Panc1 (cell line): ENCODE measurements around the gene SLC44A1. TPM values are rescaled to one million over a fixed set of nuclear protein-coding genes. Genes with fewer than 3 reads are reported as not detected.

ENCODE experiments used
- ATAC-seq: fragments of 200-7000 bp; cut with Tn5 transposase; 2 replicates; pipeline ENCODE4 v1.9.1; 2020; ENCODE audit warnings: mild to moderate bottlenecking, moderate library complexity
- BruUV-seq: library from RNA; stranded (reverse); fragments of 400-500 nt; replicated peaks from 2 replicates; lab custom pipeline; 2021; lab: Mats Ljungman, UMichigan
- CTCF ChIA-PET: fragments of 300-600 bp; sonication (Branson Sonifier 250); formaldehyde crosslinking; loops from one replicate; lab custom pipeline; 2022; ENCODE audit warnings: antibody characterized with exemption; lab: Charles Lee
- POLR2A ChIA-PET: fragments of 300-600 bp; sonication (Branson Sonifier 250); formaldehyde crosslinking; loops from one replicate; lab custom pipeline; 2022; ENCODE audit warnings: antibody characterized with exemption; lab: Charles Lee
- DNase-seq: peaks from one replicate; pipeline ENCODE4 v3.0.0-alpha.2; 2010; ENCODE audit warnings: low read depth, low spot score
- H3K27ac ChIP-seq: 2 replicates; pipeline ENCODE4 v1.5.1; 2011; ENCODE audit warnings: mild to moderate bottlenecking, low read length, inconsistent platforms
- H3K27me3 ChIP-seq: fragments of 200-500 bp; sonication (Bioruptor generic); 2 replicates; pipeline ENCODE4 v1.6.0; 2014; ENCODE audit warnings: low read length, inconsistent platforms; ENCODE audit not compliant: control insufficient read depth, insufficient read depth
- H3K36me3 ChIP-seq: fragments of 200-500 bp; sonication (Bioruptor generic); 2 replicates; pipeline ENCODE4 v1.5.1; 2014; ENCODE audit warnings: inconsistent platforms, mild to moderate bottlenecking, low read length, moderate library complexity; ENCODE audit not compliant: control insufficient read depth, insufficient read depth
- H3K4me1 ChIP-seq: 2 replicates; pipeline ENCODE4 v1.5.1; 2011; ENCODE audit warnings: inconsistent platforms, mild to moderate bottlenecking, low read length, moderate library complexity; ENCODE audit not compliant: control insufficient read depth, insufficient read depth
- H3K4me3 ChIP-seq, 2 experiments: 2 replicates each; pipeline ENCODE4 v1.5.1; 2011 to 2012; ENCODE audit warnings: low read depth in 2 of 2, low read length in 2 of 2, mild to moderate bottlenecking in 2 of 2, inconsistent platforms in 1 of 2, moderate library complexity in 1 of 2
- H3K9me3 ChIP-seq: fragments of 200-500 bp; sonication (Bioruptor generic); 2 replicates; pipeline ENCODE4 v1.5.1; 2014; ENCODE audit warnings: low read depth, mild to moderate bottlenecking, inconsistent platforms, low read length, moderate library complexity; ENCODE audit not compliant: control insufficient read depth, insufficient read depth
- POLR2AphosphoS5 ChIP-seq: IDR thresholded peaks from 2 replicates; pipeline ENCODE4 v1.6.1; 2012; ENCODE audit warnings: mild to moderate bottlenecking, low read depth, low read length, moderate library complexity
- SIN3A ChIP-seq: IDR thresholded peaks from 2 replicates; pipeline ENCODE4 v1.6.1; 2012; ENCODE audit warnings: low read depth, mild to moderate bottlenecking, low read length, moderate library complexity, borderline replicate concordance; ENCODE audit not compliant: insufficient read depth
- TCF7L2 ChIP-seq: IDR thresholded peaks from 2 replicates; pipeline ENCODE4 v1.6.1; 2011; ENCODE audit warnings: mild to moderate bottlenecking, low read depth, low read length, inconsistent platforms
- in situ Hi-C: cut with HindIII; loops from 2 replicates; pipeline ENCODE4 v1.10.0; 2016; ENCODE audit warnings: low sequenced_read_pairs, low pct_unique_long_range_greater_than_20kb
- intact Hi-C: fragments of 100-400 bp; cut with micrococcal nuclease; formaldehyde crosslinking; loops from one replicate; pipeline ENCODE4 v1.10.0; 2022; ENCODE audit not compliant: unreplicated experiment
- total RNA-seq: library from RNA; stranded (reverse); gene quantifications from one replicate; pipeline ENCODE4 v1.2.1, GENCODE V29; 2021; ENCODE audit not compliant: unreplicated experiment
- TF ChIP-seq, protein P1 (sequence below): fragments of 450-650 bp; IDR thresholded peaks from 2 replicates; pipeline ENCODE4 v1.5.1; 2017; ENCODE audit warnings: mild to moderate bottlenecking
- TF ChIP-seq, protein P2 (sequence below), 2 experiments: IDR thresholded peaks; 2 replicates each; pipeline ENCODE4 v1.6.1; 2011 to 2012; ENCODE audit warnings: low read depth in 2 of 2, control low read depth in 1 of 2, low read length in 1 of 2, mild to moderate bottlenecking in 1 of 2, moderate library complexity in 1 of 2; ENCODE audit not compliant: insufficient read depth in 1 of 2

The SLC44A1 gene
- total RNA-seq, 1 experiment from 2014 or later: 8.7 TPM

DNA sequence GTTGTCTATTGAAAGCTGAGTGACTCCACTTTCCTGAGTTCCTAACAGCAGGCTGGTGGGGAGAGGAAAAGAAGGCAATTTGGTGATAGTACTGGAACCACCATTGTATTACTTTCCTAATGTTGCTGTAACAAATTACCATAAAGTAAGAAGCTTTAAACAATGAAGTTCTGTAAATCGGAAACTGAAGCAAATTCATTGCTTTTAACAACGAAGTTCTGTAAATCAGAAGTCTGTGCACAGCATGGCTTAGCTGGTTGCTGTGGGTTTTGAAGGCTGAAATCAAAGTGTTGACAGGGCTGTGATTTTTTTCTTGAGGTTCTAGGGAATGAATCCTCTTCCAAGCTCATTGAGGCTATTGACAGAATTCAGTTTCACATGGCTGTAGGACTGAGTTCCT, 72.3 kb downstream of the SLC44A1 start:
- ATAC-seq: no peak
- no peaks in the 10 kb centered on the region for H3K27me3 ChIP-seq
- no peak for TF ChIP-seq SIN3A
- TF ChIP-seq POLR2AphosphoS5: no peak
- TF ChIP-seq, protein P1, sequence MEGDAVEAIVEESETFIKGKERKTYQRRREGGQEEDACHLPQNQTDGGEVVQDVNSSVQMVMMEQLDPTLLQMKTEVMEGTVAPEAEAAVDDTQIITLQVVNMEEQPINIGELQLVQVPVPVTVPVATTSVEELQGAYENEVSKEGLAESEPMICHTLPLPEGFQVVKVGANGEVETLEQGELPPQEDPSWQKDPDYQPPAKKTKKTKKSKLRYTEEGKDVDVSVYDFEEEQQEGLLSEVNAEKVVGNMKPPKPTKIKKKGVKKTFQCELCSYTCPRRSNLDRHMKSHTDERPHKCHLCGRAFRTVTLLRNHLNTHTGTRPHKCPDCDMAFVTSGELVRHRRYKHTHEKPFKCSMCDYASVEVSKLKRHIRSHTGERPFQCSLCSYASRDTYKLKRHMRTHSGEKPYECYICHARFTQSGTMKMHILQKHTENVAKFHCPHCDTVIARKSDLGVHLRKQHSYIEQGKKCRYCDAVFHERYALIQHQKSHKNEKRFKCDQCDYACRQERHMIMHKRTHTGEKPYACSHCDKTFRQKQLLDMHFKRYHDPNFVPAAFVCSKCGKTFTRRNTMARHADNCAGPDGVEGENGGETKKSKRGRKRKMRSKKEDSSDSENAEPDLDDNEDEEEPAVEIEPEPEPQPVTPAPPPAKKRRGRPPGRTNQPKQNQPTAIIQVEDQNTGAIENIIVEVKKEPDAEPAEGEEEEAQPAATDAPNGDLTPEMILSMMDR: no peak
- no peak for TF ChIP-seq TCF7L2
- TF ChIP-seq, protein P2, sequence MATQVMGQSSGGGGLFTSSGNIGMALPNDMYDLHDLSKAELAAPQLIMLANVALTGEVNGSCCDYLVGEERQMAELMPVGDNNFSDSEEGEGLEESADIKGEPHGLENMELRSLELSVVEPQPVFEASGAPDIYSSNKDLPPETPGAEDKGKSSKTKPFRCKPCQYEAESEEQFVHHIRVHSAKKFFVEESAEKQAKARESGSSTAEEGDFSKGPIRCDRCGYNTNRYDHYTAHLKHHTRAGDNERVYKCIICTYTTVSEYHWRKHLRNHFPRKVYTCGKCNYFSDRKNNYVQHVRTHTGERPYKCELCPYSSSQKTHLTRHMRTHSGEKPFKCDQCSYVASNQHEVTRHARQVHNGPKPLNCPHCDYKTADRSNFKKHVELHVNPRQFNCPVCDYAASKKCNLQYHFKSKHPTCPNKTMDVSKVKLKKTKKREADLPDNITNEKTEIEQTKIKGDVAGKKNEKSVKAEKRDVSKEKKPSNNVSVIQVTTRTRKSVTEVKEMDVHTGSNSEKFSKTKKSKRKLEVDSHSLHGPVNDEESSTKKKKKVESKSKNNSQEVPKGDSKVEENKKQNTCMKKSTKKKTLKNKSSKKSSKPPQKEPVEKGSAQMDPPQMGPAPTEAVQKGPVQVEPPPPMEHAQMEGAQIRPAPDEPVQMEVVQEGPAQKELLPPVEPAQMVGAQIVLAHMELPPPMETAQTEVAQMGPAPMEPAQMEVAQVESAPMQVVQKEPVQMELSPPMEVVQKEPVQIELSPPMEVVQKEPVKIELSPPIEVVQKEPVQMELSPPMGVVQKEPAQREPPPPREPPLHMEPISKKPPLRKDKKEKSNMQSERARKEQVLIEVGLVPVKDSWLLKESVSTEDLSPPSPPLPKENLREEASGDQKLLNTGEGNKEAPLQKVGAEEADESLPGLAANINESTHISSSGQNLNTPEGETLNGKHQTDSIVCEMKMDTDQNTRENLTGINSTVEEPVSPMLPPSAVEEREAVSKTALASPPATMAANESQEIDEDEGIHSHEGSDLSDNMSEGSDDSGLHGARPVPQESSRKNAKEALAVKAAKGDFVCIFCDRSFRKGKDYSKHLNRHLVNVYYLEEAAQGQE (IDR thresholded peaks at IDR 0.05; ENCODE audit: insufficient read depth in 1 of 2, low read depth in 2 of 2, low read length in 1 of 2): no peak
- no peak overlapping the region for H3K4me3 ChIP-seq
- in situ Hi-C loops (no loop called here), intact Hi-C loops (no loop called here)
- H3K9me3 ChIP-seq: no peaks in the 10 kb centered on the region
- ChIA-PET POLR2A (no interaction called here), CTCF (no interaction called here)
- DNase-seq: no peak
- no TSS peak for BruUV-seq
- no peaks in the 10 kb centered on the region for H3K36me3 ChIP-seq
- H3K4me1 ChIP-seq: no peaks in the 10 kb centered on the region
- no peak overlapping the region for H3K27ac ChIP-seq

DNA sequence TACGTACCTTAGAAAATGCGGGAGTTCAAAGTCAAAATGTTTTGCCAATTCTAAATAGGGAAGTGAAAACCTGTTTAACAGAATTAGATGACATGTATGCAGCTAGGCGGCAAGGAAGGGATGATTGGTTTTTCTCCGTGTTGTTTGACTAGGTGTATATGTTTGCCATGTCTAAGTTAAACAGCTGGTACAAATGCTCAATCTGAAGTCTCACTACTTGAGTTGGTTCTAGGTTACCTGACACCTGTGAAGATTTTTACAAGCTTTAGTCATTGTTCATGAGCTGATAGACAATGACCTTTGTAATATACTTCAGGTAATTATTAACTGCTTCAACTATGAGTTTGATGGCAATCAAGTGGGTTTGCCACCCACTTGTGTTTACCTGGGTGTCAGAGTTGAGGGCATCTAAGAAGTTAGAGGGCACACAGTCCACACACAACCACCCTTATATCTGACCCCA, 74.3 kb downstream of the SLC44A1 start:
- Histone ChIP-seq H3K4me1 (no peaks in the 10 kb centered on the region), H3K9me3 (no peaks in the 10 kb centered on the region), H3K4me3 (no peak overlapping the region), H3K27me3 (no peaks in the 10 kb centered on the region), H3K36me3 (no peaks in the 10 kb centered on the region), H3K27ac (no peak overlapping the region)
- intact Hi-C loops (no loop called here), in situ Hi-C loops (no loop called here)
- DNase-seq (no peak), ATAC-seq (no peak)
- BruUV-seq: no TSS peak
- POLR2A ChIA-PET: no interaction called here
- no peak for TF ChIP-seq TCF7L2
- TF ChIP-seq POLR2AphosphoS5: no peak
- TF ChIP-seq, protein P2 (IDR thresholded peaks at IDR 0.05; ENCODE audit: insufficient read depth in 1 of 2, low read depth in 2 of 2, low read length in 1 of 2): no peak
- TF ChIP-seq SIN3A: no peak
- TF ChIP-seq, protein P1: no peak
- CTCF ChIA-PET: no interaction called here
